Stimulated activated CD4-positive, alpha-beta T cell treated with anti-CD3 and anti-CD28 coated beads, Interleukin-1b, Interleukin-23, amount 100 ng/mL, for 48 hours (primary cell): ENCODE measurements around the gene ASPSCR1.
A peak's percentile ranks its signal among the peaks of the same experiment; 100 is the strongest.
"Not testable (repeated sequence)": the region's sequence is repeated elsewhere in the genome, so short reads cannot be mapped to it uniquely, and the experiment has no call there.

Source experiments
- DNase-seq: peaks from one replicate; pipeline ENCODE4 v3.0.0-alpha.2; 2020

The ASPSCR1 gene

GRCh38 chr17:81961521-81962498, 15.6 kb upstream of the ASPSCR1 start:
- no peak for DNase-seq

- DNase-seq: no peak
These were observed 14.7 kb upstream of the ASPSCR1 start for GRCh38 chr17:81962499-81963441.

GRCh38 chr17:81964081-81964849, 13.2 kb upstream of the ASPSCR1 start:
- DNase-seq: no peak

- DNase-seq: no peak
These were observed 10.8 kb upstream of the ASPSCR1 start for GRCh38 chr17:81966343-81967243.

DNA sequence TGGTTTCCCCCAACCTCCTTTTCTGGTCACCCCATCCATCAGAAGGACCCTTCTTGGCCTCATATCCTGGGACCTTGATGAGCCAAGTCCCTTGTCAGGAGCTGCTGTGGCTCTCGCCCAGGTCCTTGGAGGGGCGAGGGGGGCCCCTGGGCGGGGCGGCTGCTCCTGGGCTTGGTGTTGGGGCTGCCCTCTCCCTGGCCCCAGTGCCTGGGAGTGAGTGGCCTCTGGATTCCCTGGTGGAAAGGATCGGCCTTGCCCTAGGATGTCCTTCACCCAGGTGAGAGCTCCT, 10.2 kb upstream of the ASPSCR1 start:
- DNase-seq: no peak

GRCh38 chr17:81967533-81968395, 9.7 kb upstream of the ASPSCR1 start:
- DNase-seq: peak; percentile 90

GRCh38 chr17:81968396-81968745, 9.1 kb upstream of the ASPSCR1 start:
- no peak for DNase-seq

- DNase-seq: no peak
These were observed 8.3 kb upstream of the ASPSCR1 start for GRCh38 chr17:81968850-81969812.

GRCh38 chr17:81973432-81973831, 4.0 kb upstream of the ASPSCR1 start:
- no peak for DNase-seq

DNA sequence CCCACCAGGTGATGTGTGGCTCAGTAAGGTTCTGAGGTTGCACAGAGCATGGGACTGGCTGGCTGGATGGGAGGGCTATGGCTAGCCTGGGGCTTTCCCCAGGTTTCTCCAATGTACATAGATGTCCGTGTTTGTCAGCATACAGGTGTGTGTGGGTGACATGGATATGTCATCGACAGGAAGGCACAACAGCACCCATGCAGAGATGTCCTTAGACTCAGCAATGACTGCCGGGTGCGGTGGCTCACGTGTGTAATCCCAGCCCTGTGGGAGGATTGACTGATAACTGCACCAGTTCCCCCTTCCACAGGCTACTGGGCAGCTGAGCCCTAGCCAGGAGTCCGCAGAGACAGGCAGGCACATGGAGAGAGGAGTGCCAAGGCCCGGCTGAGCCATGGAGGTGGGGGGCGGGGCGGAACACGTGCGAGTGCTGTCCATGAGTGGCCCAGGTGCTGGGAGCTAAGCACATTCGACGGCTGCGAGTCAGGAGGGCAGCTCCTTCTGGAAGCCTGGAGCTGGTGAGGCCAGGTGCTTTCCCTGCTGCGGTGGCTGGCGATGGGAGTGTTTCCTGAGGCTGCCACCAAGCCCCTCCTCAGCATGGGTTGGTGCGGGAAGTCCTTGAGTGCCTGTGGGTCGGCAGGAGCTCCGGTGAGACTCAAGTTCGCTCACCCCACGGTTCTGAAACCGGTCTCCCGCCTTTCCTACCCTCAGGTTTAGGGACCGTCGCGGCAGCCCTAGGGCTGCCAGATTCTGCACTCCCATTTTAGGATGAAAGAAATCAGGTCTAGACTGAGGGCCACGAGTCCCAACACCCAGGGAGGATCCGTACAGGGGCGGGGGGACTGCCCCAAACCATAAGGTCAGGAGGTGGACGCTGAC, 858 bp upstream of the ASPSCR1 start:
- DNase-seq: peak; percentile 58

DNA sequence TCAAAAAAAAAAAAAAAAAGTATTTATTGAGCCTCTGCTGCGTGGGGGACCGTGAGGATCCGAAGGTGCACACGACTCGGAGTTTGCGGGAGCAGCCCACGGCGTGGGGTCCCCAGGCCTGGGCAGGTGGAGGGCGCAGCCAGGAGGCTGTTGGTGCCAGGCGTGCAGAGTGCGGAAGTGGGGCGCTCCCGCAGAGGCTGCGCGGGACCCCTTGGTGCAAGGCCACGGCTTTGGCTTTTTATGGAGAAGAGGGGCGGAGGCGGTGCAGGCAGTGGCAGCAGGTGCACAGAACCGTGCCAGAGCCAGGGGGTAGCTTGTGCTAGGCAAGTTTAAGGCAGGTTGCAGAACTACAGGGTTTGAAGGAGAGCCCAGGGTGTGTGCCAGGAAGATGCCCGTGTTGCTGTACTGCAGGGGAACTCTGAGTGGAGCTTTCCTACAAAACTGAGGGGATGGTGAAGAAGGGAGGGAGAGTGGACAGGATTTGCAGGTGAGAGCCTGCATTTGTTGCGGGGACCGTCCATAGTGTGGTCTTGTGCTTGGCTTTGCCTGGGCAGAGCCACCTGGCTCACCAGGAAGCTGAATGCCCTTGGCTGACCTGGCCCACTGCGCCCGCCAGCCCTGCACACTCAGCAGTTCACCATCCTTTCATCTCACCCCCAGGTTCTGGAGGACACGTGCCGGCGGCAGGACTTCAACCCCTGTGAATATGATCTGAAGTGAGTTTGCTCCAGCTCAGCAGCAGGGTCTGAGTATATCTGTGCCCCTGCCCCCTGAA, 1.3 kb downstream of the ASPSCR1 start:
- DNase-seq: no peak

- DNase-seq: no peak
These were observed 2.7 kb downstream of the ASPSCR1 start for GRCh38 chr17:81980122-81980521.

- DNase-seq: no peak
These were observed 3.4 kb downstream of the ASPSCR1 start for GRCh38 chr17:81980707-81981343.

DNA sequence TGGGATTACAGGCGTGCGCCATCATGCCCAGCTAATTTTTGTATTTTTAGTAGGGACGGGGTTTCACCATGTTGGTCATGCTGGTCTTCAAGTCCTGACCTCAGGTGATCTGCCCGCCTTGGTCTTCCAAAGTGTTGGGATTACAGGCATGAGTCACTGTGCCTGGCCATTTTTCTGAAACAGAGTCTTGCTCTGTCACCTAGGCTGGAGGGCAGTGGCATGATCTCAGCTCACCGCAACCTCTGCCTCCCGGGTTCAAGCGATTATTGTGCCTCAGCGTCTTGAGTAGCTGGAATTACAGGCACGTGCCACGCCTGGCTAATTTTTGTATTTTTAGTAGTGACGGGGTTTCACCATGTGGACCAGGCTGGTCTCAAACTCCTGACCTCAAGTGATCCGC, 4.1 kb downstream of the ASPSCR1 start:
- not testable (repeated sequence) for DNase-seq

DNA sequence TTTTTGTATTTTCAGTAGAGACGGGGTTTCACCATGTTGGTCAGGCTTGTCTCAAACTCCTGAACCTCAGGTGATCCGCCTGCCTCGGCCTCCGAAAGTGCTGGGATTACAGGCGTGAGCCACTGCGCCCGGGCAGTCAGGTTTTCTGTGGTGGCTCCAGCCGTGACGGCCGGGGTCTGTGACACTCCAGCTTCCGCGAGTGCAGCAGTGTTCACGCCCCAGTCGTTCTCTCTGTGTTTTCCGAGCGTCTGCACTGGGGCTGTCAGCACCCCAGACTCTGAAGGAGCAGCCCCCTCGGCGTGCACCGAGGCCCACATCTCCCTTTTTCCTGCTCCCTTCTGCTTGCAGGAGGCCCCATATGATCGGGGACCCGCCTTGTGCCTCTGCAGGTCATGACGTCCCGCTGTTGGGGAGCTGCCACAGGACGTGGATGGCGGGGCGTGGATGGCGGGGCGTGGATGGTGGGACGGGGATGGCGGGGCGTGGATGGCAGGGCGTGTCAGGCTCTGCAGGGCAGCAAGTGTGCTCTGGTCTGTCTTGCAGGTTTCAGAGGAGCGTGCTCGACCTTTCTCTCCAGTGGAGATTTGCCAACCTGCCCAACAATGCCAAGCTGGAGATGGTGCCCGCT, 5.7 kb downstream of the ASPSCR1 start:
- DNase-seq: no peak

GRCh38 chr17:81983639-81984373, 6.4 kb downstream of the ASPSCR1 start:
- no peak for DNase-seq
